ENCODE measurements around the gene SCLY. TPM values are rescaled to one million over a fixed set of nuclear protein-coding genes. Genes with fewer than 3 reads are reported as not detected.
A peak's percentile ranks its signal among the peaks of the same experiment; 100 is the strongest.

The SCLY gene
- polyA plus RNA-seq, 4 donors = 21.6 to 33.9 (median 32.1) TPM

GRCh38 chr2:238096311-238097011 lies 35.7 kb downstream of the SCLY start:
- peak in 1 of 4 donors; percentile 10 for DNase-seq (ENCODE audit: low read depth in 4 of 4, low spot score in 2 of 4)

- DNase-seq (ENCODE audit: low read depth in 4 of 4, low spot score in 2 of 4) = no peak
Observed at GRCh38 chr2:238097201-238097987, 36.6 kb downstream of the SCLY start.

DNA sequence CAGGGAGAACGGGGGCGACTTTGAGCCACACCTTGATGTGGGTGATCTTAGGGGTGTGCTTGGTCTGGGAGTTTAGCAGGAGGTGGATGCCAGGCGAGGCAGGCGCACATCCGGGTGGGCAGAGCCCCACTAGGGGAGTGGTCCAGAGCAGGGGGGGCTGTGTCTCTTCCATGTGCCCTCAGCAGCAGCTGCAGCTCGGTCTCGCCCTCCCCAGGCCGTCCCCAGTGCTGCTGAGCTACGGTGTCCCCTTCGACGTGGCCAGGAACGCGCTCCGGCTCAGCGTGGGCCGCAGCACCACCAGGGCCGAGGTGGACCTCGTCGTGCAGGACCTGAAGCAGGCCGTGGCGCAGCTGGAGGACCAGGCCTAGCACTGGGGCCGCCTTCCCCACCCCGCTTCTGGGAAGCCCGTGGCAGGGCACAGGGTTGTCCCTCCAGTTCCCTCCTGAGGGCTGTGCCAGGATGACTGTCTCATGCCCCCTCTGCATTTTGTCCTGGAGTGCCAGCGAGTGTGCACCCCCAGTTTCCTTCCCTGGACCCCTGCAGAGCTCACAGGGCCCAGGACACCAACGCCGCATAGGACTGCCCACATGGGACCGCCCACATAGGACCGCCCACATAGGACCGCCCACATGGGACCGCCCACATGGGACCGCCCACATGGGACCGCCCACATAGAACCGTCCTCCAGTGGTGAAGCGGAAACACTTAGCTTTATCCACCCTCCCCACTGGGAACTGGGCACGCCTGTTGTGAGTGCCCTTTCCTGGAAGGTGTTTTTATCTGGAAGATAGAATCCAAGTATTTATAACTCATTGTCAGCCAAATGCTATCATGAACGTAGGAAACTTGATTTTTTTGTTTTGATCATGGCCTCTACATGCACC lies 37.4 kb downstream of the SCLY start:
- DNase-seq (ENCODE audit: low read depth in 4 of 4, low spot score in 2 of 4) = no peak

GRCh38 chr2:238098901-238099713 lies 38.3 kb downstream of the SCLY start:
- DNase-seq (ENCODE audit: low read depth in 4 of 4, low spot score in 2 of 4) = no peak

DNA sequence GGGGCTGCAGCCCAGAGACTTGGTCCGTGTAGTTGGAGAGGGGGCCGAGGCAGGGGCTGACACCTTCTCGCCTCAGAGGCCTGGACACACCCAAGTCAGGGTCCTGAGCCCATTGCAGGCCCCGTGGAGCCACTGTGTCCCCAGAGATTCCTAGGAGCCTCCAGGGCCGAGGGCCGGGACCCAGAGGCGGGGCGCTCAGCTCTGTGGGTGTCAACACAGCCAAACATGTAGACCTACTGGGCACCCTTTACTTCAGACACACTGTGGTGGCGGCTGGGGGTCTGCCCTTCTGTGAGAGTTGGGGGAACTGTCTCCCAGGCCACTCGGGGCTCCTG lies 38.9 kb downstream of the SCLY start:
- no peak for DNase-seq (ENCODE audit: low read depth in 4 of 4, low spot score in 2 of 4)

GRCh38 chr2:238100049-238100820 lies 39.4 kb downstream of the SCLY start, which contains the start of gene ESPNL:
Gene ESPNL (plus strand): TSS chr2:238100340. CDS start chr2:238100420, 80 bp downstream.
- DNase-seq (ENCODE audit: low read depth in 4 of 4, low spot score in 2 of 4) = no peak

DNA sequence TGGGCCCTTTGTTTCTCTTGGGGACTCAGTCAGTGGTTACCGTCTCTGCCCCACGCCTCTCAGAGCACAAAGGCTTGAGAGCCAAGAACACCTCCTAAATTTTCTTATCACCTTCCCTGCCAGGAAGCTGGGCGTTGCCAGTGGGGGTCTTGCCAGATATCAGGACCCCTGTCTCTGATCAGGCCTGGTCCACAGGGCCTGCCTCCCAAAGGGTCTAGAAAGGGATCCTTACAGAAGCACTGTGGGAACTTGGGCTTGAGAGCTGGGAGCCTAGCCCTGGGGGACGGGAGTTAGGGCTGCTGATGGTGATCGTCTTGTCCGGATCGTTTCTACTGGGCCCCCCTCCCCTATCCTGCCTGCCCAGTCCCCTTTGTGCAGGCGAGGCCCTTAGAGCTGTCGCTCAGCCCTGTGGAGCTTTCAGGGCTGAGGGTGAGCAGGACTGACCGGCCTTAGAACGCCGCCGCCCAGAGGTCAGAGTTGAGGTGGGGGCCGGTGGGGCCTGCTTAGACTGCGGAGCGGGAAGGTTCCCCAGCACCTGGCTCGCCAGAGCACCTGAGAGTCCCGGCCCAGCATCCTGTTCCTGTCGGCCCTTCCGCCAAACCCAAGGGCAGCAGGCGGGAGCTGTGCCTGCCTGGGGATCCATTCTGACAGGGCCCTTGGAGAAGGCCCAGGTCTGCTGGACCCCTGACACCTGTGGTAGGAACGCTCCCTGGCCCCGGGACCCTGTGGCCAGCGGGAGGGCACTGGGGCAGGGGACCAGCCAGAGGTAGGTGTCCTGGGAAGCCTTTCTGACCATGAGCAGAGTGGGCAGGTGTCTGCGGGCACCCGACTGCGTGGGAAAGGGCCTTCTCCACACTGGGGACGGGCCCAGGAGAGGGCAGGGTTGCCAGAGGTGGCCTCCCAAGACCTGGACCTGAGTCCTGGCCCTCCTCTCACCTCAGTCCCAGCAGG lies 40.3 kb downstream of the SCLY start:
- DNase-seq (ENCODE audit: low read depth in 4 of 4, low spot score in 2 of 4) = no peak

DNA sequence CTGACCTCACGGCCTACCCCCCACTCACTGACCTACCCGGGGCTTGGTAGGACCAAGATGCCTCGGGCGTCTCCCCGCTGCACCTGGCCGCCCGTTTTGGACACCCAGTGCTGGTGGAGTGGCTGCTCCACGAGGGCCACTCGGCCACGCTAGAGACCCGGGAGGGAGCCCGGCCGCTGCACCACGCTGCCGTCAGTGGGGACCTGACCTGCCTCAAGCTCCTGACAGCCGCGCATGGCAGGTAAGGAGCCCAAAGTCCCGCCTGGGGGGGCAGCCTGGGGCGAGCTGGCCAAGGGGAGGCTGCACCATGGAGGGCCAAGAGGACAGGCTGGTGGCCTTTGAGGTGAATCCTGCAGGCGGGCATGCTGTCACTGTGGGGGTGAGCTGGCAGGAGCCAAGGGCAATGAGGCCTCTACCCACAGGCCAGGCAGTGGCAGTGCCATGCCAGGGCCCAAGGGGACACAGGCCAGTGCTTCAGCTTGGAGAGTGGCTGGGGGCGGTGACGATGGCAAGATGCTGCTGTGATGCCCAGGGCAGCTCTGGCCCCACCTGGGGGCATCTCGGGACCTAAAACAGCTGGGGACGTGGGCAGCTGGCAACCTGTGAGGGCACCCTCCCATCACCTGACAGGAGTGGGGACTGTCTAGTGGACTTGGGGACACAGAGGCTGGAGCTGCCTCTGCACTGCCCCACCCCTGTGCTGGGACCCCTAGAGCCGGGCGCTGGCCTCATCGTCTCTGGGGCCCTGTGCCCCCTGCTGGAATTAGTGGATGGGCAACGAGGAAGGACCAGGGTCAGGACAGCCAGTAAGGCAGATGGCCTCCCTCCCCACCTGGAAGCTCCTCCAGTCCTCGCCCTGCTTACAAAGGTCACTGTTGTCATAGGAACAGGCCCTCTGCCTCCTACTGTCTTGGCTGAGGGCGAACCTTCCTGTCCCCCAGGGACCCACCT lies 41.4 kb downstream of the SCLY start:
- no peak for DNase-seq (ENCODE audit: low read depth in 4 of 4, low spot score in 2 of 4)

DNA sequence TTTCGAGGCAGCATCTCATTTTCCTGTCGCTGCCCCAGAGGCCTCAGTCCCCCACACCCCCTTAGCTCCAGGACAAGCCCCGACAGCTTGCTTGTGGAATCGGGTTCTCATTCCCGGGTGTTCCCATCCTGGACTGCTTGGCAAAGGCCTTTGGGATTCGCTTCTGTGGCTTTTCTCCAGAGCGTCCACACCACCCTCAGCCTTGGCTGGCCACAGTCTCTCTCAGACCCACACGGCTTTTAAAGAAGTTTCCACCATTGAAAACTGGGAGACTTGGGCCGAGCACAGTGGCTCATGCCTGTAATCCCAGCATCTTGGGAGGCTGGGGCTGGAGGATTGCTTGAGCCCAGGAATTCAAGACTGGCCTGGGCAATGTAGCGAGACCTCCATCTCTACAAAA lies 42.1 kb downstream of the SCLY start:
- no peak for DNase-seq (ENCODE audit: low read depth in 4 of 4, low spot score in 2 of 4)

DNA sequence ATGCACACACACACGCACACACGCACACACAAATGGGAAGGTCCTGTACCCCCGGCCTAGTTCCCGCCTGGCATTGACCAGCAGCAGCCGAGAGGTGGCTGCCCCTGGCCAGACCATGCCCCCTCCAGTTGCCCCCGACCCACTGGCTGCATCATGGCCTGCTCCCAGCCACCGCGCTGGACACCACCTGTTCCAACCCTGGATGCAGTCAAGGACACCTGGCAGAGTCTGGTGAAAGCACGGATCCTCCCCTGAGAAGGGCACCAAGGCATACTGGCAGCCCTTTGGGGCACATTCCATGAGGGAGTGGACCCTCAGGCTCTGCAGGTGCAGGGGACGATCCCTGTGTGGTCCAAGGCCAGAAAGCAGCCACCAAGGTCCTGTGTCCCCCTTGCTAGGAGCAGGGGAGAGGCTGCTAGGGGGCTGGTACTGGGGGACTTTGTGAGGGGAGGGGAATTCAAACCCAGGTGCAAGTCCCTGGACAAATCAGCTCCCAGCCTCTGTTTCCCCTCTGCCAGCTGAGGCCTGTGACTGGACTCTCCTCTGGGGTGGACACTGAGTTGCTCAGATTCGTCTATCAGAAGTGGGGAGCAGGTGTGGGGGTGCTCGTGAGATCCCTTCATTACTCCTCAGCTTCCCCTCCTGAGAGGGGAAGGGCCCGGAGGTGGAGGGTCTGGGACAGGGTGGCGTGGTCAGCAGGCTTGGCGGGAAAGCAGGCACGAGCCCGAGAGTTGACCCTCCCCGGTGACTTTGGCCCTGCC lies 42.8 kb downstream of the SCLY start:
- DNase-seq (ENCODE audit: low read depth in 4 of 4, low spot score in 2 of 4) = no peak

GRCh38 chr2:238104226-238104690 lies 43.5 kb downstream of the SCLY start:
- DNase-seq (ENCODE audit: low read depth in 4 of 4, low spot score in 2 of 4) = no peak

GRCh38 chr2:238104691-238105371 lies 44.0 kb downstream of the SCLY start:
- DNase-seq (ENCODE audit: low read depth in 4 of 4, low spot score in 2 of 4) = no peak

DNA sequence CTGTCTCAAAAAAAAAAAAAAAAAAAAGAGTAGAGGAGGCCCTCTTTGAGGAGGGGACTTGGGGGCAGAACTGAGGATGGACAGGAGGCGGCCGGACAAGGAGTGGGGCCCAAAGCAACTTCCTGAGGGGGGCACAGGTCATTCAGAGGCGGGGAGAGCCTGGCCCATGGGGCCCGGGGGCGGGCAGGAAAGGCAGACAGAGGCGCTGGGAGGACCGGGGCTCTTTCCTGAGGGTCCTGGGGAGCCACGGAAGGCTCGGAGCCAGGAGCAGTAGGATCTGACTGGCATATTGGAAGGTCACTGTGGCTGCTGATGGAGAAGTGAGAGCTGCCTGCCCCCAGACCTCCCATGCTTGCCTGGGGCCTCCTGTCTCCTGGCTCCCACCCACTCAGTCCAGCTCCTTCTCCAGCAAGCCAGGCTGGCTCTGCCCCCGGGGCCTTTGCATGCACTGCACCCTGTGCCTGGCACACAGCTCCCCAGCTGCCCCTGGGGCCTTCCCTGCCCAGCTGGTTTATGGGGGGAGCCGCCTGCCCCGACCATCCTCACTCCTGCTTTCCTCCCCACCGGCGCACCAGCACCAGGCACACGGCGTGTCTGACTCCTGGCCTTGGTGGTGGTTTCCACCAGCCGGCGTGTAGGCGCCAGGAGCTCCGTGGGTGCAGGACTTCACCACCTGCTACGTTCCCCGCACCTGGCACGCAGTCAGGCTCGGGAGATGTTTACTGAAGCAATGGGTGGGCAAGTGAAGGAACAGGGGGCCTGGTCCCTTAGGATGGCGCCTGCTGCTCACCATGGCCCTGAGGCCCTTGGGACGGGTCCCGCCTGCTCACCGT lies 44.9 kb downstream of the SCLY start:
- no peak for DNase-seq (ENCODE audit: low read depth in 4 of 4, low spot score in 2 of 4)

GRCh38 chr2:238106339-238106697 lies 45.5 kb downstream of the SCLY start:
- DNase-seq (ENCODE audit: low read depth in 4 of 4, low spot score in 2 of 4) = no peak

All from left renal cortex interstitium (tissue), 4 donors.